ENCODE data around the gene CYP27B1. TPM values are rescaled to one million over a fixed set of nuclear protein-coding genes. Genes with fewer than 3 reads are reported as not detected.

CYP27B1 gene
- total and polyA plus RNA-seq, 10 of the 15 experiments (the other 5 are each of a cell fraction or from before 2014, with no cell fraction given) = 0.10 to 2.7 (median 1.1) TPM

GRCh38 chr12:57715786-57716185 lies 51.1 kb downstream of the CYP27B1 start:
- CTCF ChIA-PET = no interaction called here
- Histone ChIP-seq H3K27ac (ENCODE audit: control insufficient read depth, insufficient read depth) (no peak overlapping the region), H3K36me3 (ENCODE audit: control insufficient read depth in 2 of 2, insufficient read depth in 2 of 2, low read length in 1 of 2) (peaks cover 11 to 19% of the 10 kb centered on the region in 2 experiments), H3K79me2 (ENCODE audit: control insufficient read depth, insufficient read depth, low read length) (no peaks in the 10 kb centered on the region), H3K9me3 (replicated peaks; ENCODE audit: control insufficient read depth, insufficient read depth, low read length) (no peaks in the 10 kb centered on the region), H3K4me3 (no peak overlapping the region), H2AFZ (ENCODE audit: control insufficient read depth, low read depth, low read length) (no peak overlapping the region), H3K4me2 (ENCODE audit: control insufficient read depth, insufficient read depth) (no peak overlapping the region), H4K20me1 (ENCODE audit: control insufficient read depth, insufficient read depth) (no peaks in the 10 kb centered on the region), H3K9ac (ENCODE audit: control insufficient read depth, insufficient read depth, low read length) (no peak overlapping the region), H3K27me3 (replicated peaks in 1 of 2; ENCODE audit: control insufficient read depth in 2 of 2, insufficient read depth in 2 of 2, low read length in 1 of 2) (no peaks in the 10 kb centered on the region), H3K4me1 (ENCODE audit: control insufficient read depth, insufficient read depth, low read length) (no peaks in the 10 kb centered on the region)
- TF ChIP-seq EZH2 (IDR thresholded peaks at IDR 0.05; ENCODE audit: borderline replicate concordance, control insufficient read depth, low read depth, low read length) (no peak), BACH1 (IDR thresholded peaks at IDR 0.05; ENCODE audit: borderline replicate concordance) (no peak), MEF2B (IDR thresholded peaks at IDR 0.05; ENCODE audit: partially characterized antibody, poor library complexity, severe bottlenecking) (no peak), MTA2 (IDR thresholded peaks at IDR 0.05; ENCODE audit: low read depth) (no peak), NFYB (IDR thresholded peaks at IDR 0.05; ENCODE audit: insufficient read depth, low read depth, low read length) (no peak), ZNF622 (IDR thresholded peaks at IDR 0.05) (no peak), TBL1XR1 (IDR thresholded peaks at IDR 0.05; ENCODE audit: low read depth, low read length) (no peak), GATAD2B (conservative IDR thresholded peaks at IDR 0.05; ENCODE audit: low read depth) (no peak), NBN (IDR thresholded peaks at IDR 0.05) (no peak), RUNX3 (IDR thresholded peaks at IDR 0.05; ENCODE audit: low read length) (no peak), RAD51 (IDR thresholded peaks at IDR 0.05) (no peak), ZNF24 (IDR thresholded peaks at IDR 0.05) (no peak), RBBP5 (conservative IDR thresholded peaks at IDR 0.05) (no peak), YY1 (IDR thresholded peaks at IDR 0.05; ENCODE audit: low read depth, low read length) (no peak), STAT1 (conservative IDR thresholded peaks at IDR 0.05) (no peak), SREBF1 (IDR thresholded peaks at IDR 0.05; ENCODE audit: low read length) (no peak), RAD21 (IDR thresholded peaks at IDR 0.05; ENCODE audit: insufficient read depth, low read depth, low read length) (no peak), CHD2 (IDR thresholded peaks at IDR 0.05; ENCODE audit: borderline replicate concordance, low read depth, low read length) (no peak)
- ATAC-seq = no peak
- intact Hi-C loops (cut with micrococcal nuclease; ENCODE audit: unreplicated experiment) (no loop called here), in situ Hi-C loops (cut with MboI) (no loop called here)
- SMC1A ChIA-PET (ENCODE audit: uncharacterized antibody, unreplicated experiment) = no interaction called here
- RAD21 ChIA-PET (ENCODE audit: unreplicated experiment) = no interaction called here
- FAIRE-seq = no peak
- 74% methylated on average over 11 of the region's 12 CpGs for WGBS (ENCODE audit: insufficient coverage, insufficient replicate concordance, low lambda C conversion rate, missing lambda C conversion rate)
- DNase-seq (ENCODE audit: low read depth, low spot score) = no peak
- POLR2A ChIA-PET = no interaction called here
- BruUV-seq (replicated peaks) = no TSS peak

All from GM12878 (cell line).